Stimulated activated naive CD4-positive, alpha-beta T cell treated with Interleukin-2 at 50 U/mL for 16 hours (primary cell): ENCODE results near the gene PCDHB10.
A peak's percentile ranks its signal among the peaks of the same experiment; 100 is the strongest.
"Not testable (repeated sequence)": the region's sequence is repeated elsewhere in the genome, so short reads cannot be mapped to it uniquely, and the experiment has no call there.

Experiments
- DNase-seq: peaks from one replicate; lab custom pipeline; 2025; lab: John Stamatoyannopoulos, UW

Gene PCDHB10

GRCh38 chr5:141192110-141192725 is at the start of gene PCDHB10:
Gene PCDHB10, plus strand, starts transcription at chr5:141192353. Its CDS starts 200 bp downstream, at chr5:141192553.
- no peak for DNase-seq

- DNase-seq: no peak
Observed at GRCh38 chr5:141149812-141150211, 42.3 kb upstream of the PCDHB10 start, which contains the start of gene PCDHB6. Gene PCDHB6, plus strand, starts transcription at chr5:141150057. Its CDS starts 201 bp downstream, at chr5:141150258.

DNA sequence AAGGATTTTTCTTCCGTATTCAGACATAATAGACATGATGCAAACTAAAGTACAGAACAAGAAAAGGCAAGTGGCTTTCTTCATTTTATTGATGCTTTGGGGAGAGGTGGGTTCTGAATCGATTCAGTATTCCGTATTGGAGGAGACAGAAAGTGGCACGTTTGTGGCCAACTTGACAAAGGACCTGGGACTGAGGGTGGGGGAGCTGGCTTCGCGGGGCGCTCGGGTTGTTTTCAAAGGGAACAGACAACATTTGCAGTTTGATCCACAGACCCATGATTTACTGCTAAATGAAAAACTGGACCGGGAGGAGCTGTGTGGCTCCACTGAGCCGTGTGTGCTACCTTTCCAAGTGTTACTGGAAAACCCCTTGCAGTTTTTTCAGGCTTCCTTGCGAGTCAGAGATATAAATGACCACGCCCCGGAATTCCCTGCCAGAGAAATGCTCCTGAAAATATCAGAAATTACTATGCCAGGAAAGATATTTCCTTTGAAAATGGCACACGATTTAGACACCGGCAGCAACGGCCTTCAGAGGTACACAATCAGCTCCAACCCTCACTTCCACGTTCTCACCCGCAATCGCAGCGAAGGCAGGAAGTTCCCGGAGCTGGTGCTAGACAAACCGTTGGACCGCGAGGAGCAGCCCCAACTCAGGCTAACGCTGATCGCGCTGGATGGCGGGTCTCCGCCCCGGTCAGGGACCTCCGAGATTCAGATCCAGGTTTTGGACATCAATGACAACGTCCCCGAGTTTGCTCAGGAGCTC is 41.7 kb upstream of the PCDHB10 start:
- DNase-seq: no peak

DNA sequence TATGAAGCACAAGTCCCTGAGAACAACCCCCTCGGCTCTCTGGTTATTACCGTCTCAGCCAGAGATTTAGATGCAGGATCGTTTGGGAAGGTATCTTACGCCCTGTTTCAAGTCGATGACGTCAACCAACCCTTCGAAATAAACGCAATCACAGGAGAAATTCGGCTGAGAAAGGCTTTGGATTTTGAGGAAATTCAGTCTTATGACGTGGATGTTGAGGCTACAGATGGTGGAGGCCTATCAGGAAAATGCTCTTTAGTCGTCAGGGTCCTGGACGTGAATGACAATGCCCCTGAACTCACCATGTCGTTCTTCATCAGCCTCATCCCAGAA is 41.2 kb upstream of the PCDHB10 start:
- no peak for DNase-seq

DNA sequence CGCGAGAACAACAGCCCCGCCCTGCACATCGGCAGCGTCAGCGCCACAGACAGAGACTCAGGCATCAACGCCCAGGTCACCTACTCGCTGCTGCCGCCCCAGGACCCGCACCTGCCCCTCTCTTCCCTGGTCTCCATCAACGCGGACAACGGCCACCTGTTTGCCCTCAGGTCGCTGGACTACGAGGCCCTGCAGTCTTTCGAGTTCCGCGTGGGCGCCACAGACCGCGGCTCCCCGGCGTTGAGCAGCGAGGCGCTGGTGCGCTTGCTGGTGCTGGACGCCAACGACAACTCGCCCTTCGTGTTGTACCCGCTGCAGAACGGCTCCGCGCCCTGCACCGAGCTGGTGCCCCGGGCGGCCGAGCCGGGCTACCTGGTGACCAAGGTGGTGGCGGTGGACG is 40.5 kb upstream of the PCDHB10 start:
- DNase-seq: not testable (repeated sequence)

DNA sequence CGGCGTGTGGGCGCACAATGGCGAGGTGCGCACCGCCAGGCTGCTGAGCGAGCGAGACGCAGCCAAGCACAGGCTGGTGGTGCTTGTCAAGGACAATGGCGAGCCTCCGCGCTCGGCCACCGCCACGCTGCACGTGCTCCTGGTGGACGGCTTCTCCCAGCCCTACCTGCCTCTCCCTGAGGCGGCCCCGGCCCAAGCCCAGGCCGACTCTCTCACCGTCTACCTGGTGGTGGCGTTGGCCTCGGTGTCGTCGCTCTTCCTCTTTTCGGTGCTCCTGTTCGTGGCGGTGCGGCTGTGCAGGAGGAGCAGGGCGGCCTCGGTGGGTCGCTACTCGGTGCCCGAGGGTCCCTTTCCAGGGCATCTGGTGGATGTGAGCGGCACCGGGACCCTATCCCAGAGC is 40.1 kb upstream of the PCDHB10 start:
- not testable (repeated sequence) for DNase-seq

- DNase-seq: no peak
Observed at GRCh38 chr5:141155540-141156374, 36.4 kb upstream of the PCDHB10 start.

DNA sequence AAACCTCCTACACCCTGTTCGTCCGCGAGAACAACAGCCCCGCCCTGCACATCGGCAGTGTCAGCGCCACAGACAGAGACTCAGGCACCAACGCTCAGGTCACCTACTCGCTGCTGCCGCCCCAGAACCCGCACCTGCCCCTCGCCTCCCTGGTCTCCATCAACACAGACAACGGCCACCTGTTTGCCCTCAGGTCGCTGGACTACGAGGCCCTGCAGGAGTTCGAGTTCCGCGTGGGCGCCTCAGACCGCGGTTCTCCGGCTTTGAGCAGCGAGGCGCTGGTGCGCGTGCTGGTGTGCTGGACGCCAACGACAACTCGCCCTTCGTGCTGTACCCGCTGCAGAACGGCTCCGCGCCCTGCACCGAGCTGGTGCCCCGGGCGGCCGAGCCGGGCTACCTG is 34.8 kb upstream of the PCDHB10 start:
- not testable (repeated sequence) for DNase-seq

DNA sequence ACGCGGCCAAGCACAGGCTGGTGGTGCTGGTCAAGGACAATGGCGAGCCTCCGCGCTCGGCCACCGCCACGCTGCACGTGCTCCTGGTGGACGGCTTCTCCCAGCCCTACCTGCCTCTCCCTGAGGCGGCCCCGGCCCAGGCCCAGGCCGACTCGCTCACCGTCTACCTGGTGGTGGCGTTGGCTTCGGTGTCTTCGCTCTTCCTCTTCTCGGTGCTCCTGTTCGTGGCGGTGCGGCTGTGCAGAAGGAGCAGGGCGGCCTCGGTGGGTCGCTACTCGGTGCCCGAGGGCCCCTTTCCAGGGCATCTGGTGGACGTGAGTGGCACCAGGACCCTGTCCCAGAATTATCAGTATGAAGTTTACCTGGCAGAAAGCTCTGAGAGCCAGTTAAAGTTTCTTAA is 34.3 kb upstream of the PCDHB10 start:
- not testable (repeated sequence) for DNase-seq

GRCh38 chr5:141172381-141173204 is 19.6 kb upstream of the PCDHB10 start, which contains the start of gene PCDHB7:
Gene PCDHB7, plus strand, starts transcription at chr5:141172644. Its CDS starts 192 bp downstream, at chr5:141172836.
- no peak for DNase-seq

DNA sequence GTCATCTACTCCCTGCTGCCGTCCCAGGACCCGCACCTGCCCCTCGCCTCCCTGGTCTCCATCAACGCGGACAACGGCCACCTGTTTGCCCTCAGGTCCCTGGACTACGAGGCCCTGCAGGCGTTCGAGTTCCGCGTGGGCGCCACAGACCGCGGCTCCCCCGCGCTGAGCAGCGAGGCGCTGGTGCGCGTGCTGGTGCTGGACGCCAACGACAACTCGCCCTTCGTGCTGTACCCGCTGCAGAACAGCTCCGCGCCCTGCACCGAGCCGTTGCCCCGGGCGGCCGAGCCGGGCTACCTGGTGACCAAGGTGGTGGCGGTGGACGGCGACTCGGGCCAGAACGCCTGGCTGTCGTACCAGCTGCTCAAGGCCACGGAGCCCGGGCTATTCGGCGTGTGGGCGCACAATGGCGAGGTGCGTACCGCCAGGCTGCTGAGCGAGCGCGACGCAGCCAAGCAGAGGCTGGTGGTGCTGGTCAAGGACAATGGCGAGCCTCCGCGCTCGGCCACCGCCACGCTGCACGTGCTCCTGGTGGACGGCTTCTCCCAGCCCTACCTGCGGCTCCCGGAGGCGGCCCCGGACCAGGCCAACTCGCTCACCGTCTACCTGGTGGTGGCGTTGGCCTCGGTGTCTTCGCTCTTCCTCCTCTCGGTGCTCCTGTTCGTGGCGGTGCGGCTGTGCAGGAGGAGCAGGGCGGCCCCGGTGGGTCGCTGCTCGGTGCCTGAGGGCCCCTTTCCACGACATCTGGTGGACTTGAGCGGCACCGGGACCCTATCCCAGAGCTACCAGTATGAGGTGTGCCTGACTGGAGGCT is 17.7 kb upstream of the PCDHB10 start:
- not testable (repeated sequence) for DNase-seq

DNA sequence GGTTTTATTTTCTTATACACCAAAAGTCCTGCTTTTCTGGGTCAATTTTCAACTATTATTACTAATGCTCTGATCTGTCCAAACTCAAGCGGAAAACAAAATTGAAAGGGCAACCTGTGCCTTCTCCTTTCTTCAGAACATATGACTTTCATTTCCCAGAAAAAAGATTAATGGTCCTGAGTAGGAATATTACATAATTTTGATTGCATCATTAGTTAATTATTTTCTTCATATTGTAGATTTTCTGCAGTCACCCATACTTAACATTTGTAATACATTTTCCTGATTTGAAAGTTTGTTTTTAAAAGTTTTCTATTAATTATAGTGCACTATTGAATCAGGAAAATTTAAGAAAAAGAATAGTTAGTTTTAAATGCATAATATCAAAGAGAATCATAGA is 16.2 kb upstream of the PCDHB10 start:
- no peak for DNase-seq

DNA sequence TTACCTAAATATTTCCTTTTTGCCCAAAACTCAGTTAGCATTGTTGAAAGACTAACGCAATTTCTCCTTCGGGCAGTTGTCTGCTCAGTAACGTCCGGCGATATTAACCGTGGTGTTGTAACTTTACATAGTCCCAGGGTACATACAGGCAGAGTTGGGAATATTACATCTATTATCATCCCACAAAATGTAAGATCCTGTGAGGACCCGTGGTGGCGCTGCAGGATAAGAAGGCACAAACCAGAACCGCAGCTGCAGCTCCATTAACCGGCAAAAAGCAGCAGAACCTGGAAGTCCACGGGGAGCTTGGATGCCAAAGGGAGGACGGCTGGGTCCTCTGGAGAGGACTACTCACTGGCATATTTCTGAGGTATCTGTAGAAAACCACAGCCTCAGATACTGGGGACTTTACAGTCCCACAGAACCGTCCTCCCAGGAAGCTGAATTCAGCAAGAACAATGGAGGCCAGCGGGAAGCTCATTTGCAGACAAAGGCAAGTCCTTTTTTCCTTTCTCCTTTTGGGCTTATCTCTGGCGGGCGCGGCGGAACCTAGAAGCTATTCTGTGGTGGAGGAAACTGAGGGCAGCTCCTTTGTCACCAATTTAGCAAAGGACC is 14.5 kb upstream of the PCDHB10 start, which contains the start of gene PCDHB8:
TSS of gene PCDHB8 (plus strand) at position 214 of the 615 bp plus-strand sequence. CDS start at position 459, 245 bp downstream.
- not testable (repeated sequence) for DNase-seq

GRCh38 chr5:141179371-141179770 is 12.8 kb upstream of the PCDHB10 start:
- DNase-seq: not testable (repeated sequence)

DNA sequence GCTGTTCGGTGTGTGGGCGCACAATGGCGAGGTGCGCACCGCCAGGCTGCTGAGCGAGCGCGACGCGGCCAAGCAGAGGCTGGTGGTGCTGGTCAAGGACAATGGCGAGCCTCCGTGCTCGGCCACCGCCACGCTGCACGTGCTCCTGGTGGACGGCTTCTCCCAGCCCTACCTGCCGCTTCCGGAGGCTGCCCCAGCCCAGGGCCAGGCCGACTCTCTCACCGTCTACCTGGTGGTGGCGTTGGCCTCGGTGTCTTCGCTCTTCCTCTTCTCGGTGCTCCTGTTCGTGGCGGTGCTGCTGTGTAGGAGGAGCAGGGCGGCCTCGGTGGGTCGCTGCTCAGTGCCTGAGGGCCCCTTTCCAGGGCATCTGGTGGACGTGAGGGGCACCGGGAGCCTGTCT is 12.3 kb upstream of the PCDHB10 start:
- not testable (repeated sequence) for DNase-seq

GRCh38 chr5:141180313-141180712 is 11.8 kb upstream of the PCDHB10 start:
- DNase-seq: no peak

GRCh38 chr5:141182248-141182647 is 9.9 kb upstream of the PCDHB10 start, which contains the start of gene PCDHB16:
Gene PCDHB16, plus strand, starts transcription at chr5:141182387. Its CDS starts 173 bp downstream, at chr5:141182560.
- no peak for DNase-seq

GRCh38 chr5:141184117-141184855 is 7.9 kb upstream of the PCDHB10 start:
- not testable (repeated sequence) for DNase-seq

GRCh38 chr5:141186897-141187512 is 5.1 kb upstream of the PCDHB10 start, which contains the start of gene PCDHB9:
Gene PCDHB9, plus strand, starts transcription at chr5:141187161. Its CDS starts 158 bp downstream, at chr5:141187319.
- DNase-seq: peak; percentile 17
